Esophagus muscularis mucosa (tissue), 4 donors: ENCODE data around the gene GNMT. TPM values are rescaled to one million over a fixed set of nuclear protein-coding genes. Genes with fewer than 3 reads are reported as not detected.

Source experiments
- DNase-seq: peaks from one replicate; pipeline ENCODE4 v3.0.0-alpha.2; 2017; ENCODE audit errors: extremely low spot score
- H3K27ac ChIP-seq, 4 donors: fragments of 200-600 bp; sonication (generic); replicated peaks in 1 of 4; 1 replicate in 3 of 4; 2 replicates in 1 of 4; pipeline ENCODE4 v1.5.1; 2016 to 2019; ENCODE audit warnings: mild to moderate bottlenecking in 1 of 4
- H3K27me3 ChIP-seq, 4 donors: fragments of 200-600 bp; sonication (generic); one replicate each; pipeline versions ENCODE4 v1.5.1 to v1.6.0; 2016 to 2019
- H3K36me3 ChIP-seq, 4 donors: fragments of 200-600 bp; sonication (generic); one replicate each; pipeline ENCODE4 v1.5.1; 2016 to 2019
- H3K4me1 ChIP-seq, 4 donors: fragments of 200-600 bp; sonication (generic); one replicate each; pipeline ENCODE4 v1.5.1; 2016 to 2019
- H3K4me3 ChIP-seq, 4 donors: fragments of 200-600 bp; sonication (generic); 1 replicate in 2 of 4; 2 replicates in 2 of 4; pipeline ENCODE4 v1.5.1; 2016 to 2019; ENCODE audit warnings: mild to moderate bottlenecking in 4 of 4, moderate library complexity in 1 of 4
- H3K9me3 ChIP-seq, 4 donors: fragments of 200-600 bp; sonication (generic); 1 replicate in 3 of 4; 2 replicates in 1 of 4; pipeline ENCODE4 v1.5.1; 2016 to 2019
- EP300 ChIP-seq: sonication (generic); formaldehyde crosslinking; IDR thresholded peaks from one replicate; pipeline ENCODE4 v1.6.1; 2017; ENCODE audit warnings: antibody characterized with exemption
- POLR2A ChIP-seq: fragments of 450-650 bp; IDR thresholded peaks from one replicate; pipeline ENCODE4 v1.6.1; 2017; ENCODE audit warnings: antibody characterized with exemption, moderate library complexity, mild to moderate bottlenecking, low read depth
- POLR2AphosphoS5 ChIP-seq, 2 donors: sonication (generic); formaldehyde crosslinking; IDR thresholded peaks; one replicate each; pipeline ENCODE4 v1.6.1; 2017; ENCODE audit warnings: antibody characterized with exemption in 2 of 2
- WGBS: methylation state at CpG from one replicate; pipeline ENCODE4 v1.1.5; 2018; 5-methylcytosine and 5-hydroxymethylcytosine counted together
- intact Hi-C: fragments of 100-400 bp; cut with DNase I; formaldehyde crosslinking; loops from one replicate; pipeline ENCODE4 v1.15.1; 2023
- total RNA-seq, 4 donors: library from RNA; depleted of rRNA; stranded (reverse); fragments of >200 nt; gene quantifications; one replicate each; pipeline versions ENCODE4 v1.1.0 to v1.2.1, GENCODE V29; 2016
- TF ChIP-seq, protein P1 (sequence below), 3 experiments: fragments of 200-600 bp in 2 of 3; fragments of 450-650 bp in 1 of 3; sonication (generic) in 2 of 3; IDR thresholded peaks; one replicate each; pipeline ENCODE4 v1.5.1; 2017 to 2019; ENCODE audit warnings: antibody characterized with exemption in 3 of 3, mild to moderate bottlenecking in 2 of 3, moderate library complexity in 1 of 3

GNMT gene
- total RNA-seq, 4 donors from 2014 or later, result 2.3 to 4.5 (median 3.6) TPM; not detected in 1

DNA sequence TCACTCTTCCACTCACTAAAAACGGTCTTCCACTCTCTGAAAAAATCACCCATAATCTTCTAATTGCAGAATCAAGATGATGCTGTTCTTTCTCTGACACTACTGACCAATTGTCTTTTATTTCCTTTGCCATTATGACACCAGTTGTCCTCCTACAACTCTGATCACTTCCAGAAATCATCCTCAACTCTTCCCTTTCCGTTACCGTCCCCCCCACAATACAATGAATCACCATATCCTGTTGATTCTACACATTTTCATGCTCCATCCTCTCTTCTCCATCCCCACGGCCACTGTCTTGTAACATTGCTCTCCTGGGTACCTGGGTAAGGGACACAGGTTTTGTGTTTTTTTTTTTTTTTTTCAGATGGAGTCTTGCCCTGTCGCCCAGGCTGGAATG, 21.3 kb downstream of the GNMT start:
- no peak overlapping the region for H3K4me3 ChIP-seq
- H3K9me3 ChIP-seq, result no peaks in the 10 kb centered on the region
- intact Hi-C loops, result no loop called here
- no peak overlapping the region for H3K27ac ChIP-seq
- H3K27me3 ChIP-seq, result no peaks in the 10 kb centered on the region
- 84% methylated on average over 5 of the region's 5 CpGs for WGBS
- H3K36me3 ChIP-seq, result peaks cover 0 to 3% (median 0%) of the 10 kb centered on the region in 4 donors
- peaks cover 45 to 64% (median 55%) of the 10 kb centered on the region in 4 donors for H3K4me1 ChIP-seq
- DNase-seq, result no peak
- TF ChIP-seq EP300 (no peak), POLR2A (no peak), POLR2AphosphoS5 (IDR thresholded peaks at IDR 0.05) (no peak)
- TF ChIP-seq, protein P1, sequence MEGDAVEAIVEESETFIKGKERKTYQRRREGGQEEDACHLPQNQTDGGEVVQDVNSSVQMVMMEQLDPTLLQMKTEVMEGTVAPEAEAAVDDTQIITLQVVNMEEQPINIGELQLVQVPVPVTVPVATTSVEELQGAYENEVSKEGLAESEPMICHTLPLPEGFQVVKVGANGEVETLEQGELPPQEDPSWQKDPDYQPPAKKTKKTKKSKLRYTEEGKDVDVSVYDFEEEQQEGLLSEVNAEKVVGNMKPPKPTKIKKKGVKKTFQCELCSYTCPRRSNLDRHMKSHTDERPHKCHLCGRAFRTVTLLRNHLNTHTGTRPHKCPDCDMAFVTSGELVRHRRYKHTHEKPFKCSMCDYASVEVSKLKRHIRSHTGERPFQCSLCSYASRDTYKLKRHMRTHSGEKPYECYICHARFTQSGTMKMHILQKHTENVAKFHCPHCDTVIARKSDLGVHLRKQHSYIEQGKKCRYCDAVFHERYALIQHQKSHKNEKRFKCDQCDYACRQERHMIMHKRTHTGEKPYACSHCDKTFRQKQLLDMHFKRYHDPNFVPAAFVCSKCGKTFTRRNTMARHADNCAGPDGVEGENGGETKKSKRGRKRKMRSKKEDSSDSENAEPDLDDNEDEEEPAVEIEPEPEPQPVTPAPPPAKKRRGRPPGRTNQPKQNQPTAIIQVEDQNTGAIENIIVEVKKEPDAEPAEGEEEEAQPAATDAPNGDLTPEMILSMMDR (IDR thresholded peaks at IDR 0.05), result no peak

DNA sequence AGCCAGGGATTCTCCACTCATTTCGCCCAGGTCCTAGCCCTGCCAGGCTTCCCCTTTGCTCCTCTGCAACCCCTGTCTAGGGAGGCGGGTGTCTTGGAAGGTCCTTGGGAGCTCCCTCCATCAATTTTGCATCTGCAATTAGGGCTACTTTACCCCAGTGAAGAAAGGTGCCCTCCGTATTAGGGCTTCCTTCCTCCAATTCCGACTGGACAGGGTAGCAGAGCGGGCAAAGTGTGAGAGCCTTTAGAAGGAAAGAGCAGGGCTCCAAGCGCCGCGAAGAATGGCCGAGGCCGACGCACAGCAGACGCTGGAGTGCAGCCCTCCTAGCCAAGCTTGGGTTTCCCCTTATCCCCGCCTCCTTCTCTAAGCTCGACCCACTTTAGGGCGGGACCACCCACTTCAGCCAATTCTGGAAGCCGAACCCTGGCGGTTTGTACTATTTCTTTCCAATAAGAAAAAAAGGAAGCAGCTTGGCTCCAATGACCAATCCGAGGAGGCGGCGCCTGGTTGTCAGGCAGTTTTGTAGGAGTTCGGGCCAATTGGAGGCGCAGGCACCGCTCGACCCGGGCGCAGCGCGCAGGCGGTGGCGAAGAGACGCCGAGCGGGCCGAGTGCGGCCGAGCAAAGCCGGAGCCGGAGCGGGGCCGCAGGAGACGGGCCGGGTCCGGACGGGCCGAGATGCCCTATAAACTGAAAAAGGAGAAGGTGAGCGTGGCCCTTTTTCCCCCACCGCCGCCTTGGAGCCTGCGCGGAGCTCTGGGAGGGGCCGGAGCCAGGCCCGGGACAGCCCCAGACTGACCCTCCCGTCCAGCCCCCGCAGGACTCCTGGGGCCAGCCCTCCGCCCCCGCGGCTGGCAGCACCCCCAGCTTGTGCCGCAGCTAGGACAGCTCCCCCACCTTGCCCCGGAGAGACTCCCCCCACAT, 23.7 kb downstream of the GNMT start, which contains the start of gene PPP2R5D:
Gene PPP2R5D, plus strand, starts transcription at position 570 of the 923 bp plus-strand sequence. Its CDS starts 108 bp downstream, at position 678.
- peak; percentile 99 for DNase-seq
- H3K4me3 ChIP-seq, result peak within 1 kb of the TSS; percentile 83 to 96 (median 91)
- WGBS, result 1% methylated on average over 46 of the region's 59 CpGs
- intact Hi-C loops, result no loop called here
- H3K36me3 ChIP-seq, result peaks cover 2 to 4% (median 3%) of the 10 kb centered on the region in 4 donors
- no peaks in the 10 kb centered on the region for H3K9me3 ChIP-seq
- peaks cover 49 to 70% (median 61%) of the 10 kb centered on the region in 4 donors for H3K4me1 ChIP-seq
- peak within 1 kb of the TSS; percentile 91 to 95 (median 92) for H3K27ac ChIP-seq
- TF ChIP-seq POLR2AphosphoS5 (IDR thresholded peaks at IDR 0.05) (peak; percentile 91 to 95), POLR2A (no peak), EP300 (no peak)
- TF ChIP-seq, protein P1 (IDR thresholded peaks at IDR 0.05), result no peak
- H3K27me3 ChIP-seq, result no peaks in the 10 kb centered on the region

DNA sequence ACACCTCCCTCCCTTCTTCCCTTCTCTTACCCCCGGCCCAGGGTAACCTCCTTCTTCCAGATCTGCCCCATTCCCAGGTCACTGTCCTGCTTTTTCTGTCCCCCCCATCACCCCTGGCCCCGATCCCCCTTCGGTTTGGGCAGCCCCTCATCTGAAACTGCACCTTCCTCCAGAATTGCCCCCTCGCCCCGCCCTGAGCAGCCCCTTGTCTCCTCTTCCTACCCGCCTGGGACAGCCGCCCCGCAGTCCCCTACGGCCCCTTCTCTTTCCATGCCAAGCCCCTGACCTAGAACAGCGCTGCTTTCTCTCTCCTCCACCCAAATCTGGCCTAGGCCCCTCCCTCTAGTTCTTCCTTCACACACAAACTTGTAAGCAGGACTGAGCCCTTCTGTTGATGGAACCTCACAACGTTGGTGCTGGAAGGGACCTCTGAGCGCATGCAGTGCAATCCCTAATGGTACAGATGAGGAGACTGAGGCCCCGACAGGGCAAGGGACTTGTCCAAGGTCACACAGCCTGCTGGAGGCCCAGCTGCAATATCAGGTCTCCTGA, 24.4 kb downstream of the GNMT start:
- peak overlapping the region; percentile 83 to 96 (median 91) for H3K4me3 ChIP-seq
- peak overlapping the region; percentile 91 to 95 (median 92) for H3K27ac ChIP-seq
- 13% methylated on average over 13 of the region's 13 CpGs for WGBS
- peaks cover 44 to 70% (median 54%) of the 10 kb centered on the region in 4 donors for H3K4me1 ChIP-seq
- DNase-seq, result no peak
- TF ChIP-seq POLR2AphosphoS5 (IDR thresholded peaks at IDR 0.05) (no peak), POLR2A (no peak), EP300 (no peak)
- TF ChIP-seq, protein P1 (IDR thresholded peaks at IDR 0.05), result no peak
- no peaks in the 10 kb centered on the region for H3K9me3 ChIP-seq
- no peaks in the 10 kb centered on the region for H3K27me3 ChIP-seq
- peaks cover 9 to 11% (median 11%) of the 10 kb centered on the region in 4 donors for H3K36me3 ChIP-seq
- intact Hi-C loops, result loop anchor here (5.0 kb wide), 1 partner anchor 58 kb away; the partner anchor contains the start of gene CNPY3

DNA sequence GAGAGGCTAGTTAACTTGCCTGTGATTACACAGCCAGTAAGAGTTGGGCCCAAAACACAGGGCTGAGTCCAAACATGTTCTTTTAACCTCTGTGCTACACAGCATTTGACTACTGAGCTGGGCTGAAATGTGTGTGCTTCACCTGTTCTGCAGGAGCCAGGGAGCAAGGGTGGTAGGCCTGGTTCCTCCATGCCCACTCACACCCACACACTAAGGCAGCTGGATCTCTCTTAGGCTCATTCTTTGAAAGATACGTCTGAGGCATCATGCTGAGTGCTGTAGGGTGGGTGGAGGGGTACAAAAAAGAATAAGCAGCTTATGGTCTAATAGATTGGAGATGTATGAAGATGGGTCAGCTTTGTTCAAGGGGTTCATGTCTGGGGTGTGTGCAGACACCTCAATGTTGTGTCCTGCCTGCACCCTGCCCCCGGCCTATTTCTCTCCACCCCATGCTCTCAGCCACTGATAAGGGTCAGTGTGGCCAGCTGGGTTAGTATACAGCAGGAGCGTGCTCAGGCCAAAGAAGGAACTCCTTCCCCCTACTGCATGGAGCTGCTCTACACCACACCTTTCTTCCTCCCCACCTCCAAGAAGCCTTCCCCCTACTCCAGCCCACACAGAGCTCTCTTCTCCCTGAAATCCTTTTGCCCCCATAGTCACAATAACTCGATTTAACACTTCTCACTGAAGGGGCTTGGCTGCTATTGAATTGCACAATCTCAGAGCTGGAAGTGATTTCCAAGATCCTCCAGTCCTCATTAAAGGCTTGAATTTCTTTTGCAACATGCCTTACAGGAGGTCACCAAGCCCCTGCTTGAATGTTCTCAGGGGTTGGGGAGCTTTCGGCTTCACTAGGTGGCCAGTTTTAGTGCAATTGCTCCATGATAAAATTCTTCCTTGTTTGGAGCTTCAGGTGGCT, 27.2 kb downstream of the GNMT start:
- Histone ChIP-seq H3K27me3 (no peaks in the 10 kb centered on the region), H3K27ac (no peak overlapping the region), H3K36me3 (peaks cover 10 to 35% (median 29%) of the 10 kb centered on the region in 4 donors), H3K9me3 (no peaks in the 10 kb centered on the region), H3K4me1 (peaks cover 40 to 65% (median 50%) of the 10 kb centered on the region in 4 donors), H3K4me3 (no peak overlapping the region)
- WGBS, result 79% methylated on average over 5 of the region's 5 CpGs
- intact Hi-C loops, result loop anchor here (5.0 kb wide), 1 partner anchor 60 kb away; the partner anchor contains the start of gene CNPY3
- no peak for TF ChIP-seq POLR2AphosphoS5 (IDR thresholded peaks at IDR 0.05)
- TF ChIP-seq, protein P1 (IDR thresholded peaks at IDR 0.05), result no peak
- no peak for TF ChIP-seq POLR2A
- no peak for TF ChIP-seq EP300
- DNase-seq, result no peak
